Cerebellar cortex (tissue), 1 donor: ENCODE data around the gene TCIRG1.

Experiments used
- DNase-seq: peaks from one replicate; pipeline ENCODE4 v3.0.0-alpha.2; 2015; ENCODE audit warnings: low spot score

The TCIRG1 gene

GRCh38 chr11:68051191-68052136 is 12.6 kb downstream of the TCIRG1 start:
- DNase-seq: peak; percentile 21

DNA sequence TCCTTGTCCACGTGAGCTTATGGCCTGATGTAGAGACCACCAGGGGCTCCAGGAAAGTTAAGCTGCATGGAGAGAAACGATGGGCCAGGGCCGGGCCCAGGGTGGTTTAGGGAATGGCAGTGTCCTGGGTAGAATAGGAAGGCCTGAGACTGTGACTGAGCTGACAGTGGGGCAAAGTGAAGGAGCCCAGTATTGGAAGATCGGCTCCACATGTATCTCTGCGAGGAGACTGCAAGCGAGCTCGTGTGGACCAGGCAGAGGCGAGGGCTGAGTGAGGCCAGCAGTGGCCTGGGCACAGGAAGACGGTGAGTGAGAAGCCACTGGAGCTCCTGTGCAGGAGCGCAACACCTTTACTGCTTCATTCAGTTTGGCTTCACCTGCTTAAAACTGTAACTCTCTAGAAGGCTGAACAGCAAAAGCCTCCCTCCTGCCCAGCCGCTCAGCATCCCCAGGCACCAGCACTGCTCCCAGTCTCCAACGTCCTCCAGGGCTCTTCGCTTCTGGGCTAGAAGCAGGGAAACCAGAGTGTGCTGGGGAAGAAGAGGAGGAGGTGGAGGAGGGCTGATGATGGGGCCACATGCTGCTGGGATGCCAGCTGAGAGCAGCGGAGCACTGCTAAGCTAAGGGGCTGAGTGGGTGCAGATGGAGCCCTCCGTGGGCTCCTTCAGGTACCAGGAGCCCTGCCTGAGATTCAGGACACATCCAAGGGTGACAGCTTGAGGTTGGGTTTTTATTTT is 13.5 kb downstream of the TCIRG1 start:
- no peak for DNase-seq

GRCh38 chr11:68053117-68053516 is 14.3 kb downstream of the TCIRG1 start:
- DNase-seq: no peak

GRCh38 chr11:68053981-68054812 is 15.4 kb downstream of the TCIRG1 start:
- no peak for DNase-seq

- no peak for DNase-seq
Observed at GRCh38 chr11:68056317-68057285, 17.8 kb downstream of the TCIRG1 start.

- no peak for DNase-seq
Observed at GRCh38 chr11:68057807-68058206, 19.0 kb downstream of the TCIRG1 start.

GRCh38 chr11:68061508-68061907 is 22.7 kb downstream of the TCIRG1 start:
- no peak for DNase-seq

GRCh38 chr11:68064926-68065325 is 26.1 kb downstream of the TCIRG1 start:
- DNase-seq: no peak

DNA sequence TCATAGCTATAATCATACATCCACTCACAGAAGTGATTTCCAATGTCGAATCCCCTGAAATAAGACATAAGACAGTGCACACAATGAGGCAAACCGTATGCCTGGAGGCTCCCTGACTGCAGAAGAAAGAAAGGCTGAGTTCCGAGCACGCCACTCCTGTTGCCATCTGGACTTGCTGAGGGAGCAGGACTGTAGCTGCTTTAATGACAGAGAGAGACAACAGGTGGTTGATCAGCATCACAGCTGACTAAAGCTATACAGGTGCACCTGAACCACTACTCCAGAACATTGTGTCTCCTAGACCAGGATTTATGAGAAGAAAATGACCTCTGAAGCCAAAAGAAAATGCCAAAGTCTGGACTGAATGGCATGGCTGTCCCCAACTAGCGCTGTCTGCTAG is 27.0 kb downstream of the TCIRG1 start:
- no peak for DNase-seq

GRCh38 chr11:68066742-68067141 is 27.9 kb downstream of the TCIRG1 start:
- DNase-seq: no peak

DNA sequence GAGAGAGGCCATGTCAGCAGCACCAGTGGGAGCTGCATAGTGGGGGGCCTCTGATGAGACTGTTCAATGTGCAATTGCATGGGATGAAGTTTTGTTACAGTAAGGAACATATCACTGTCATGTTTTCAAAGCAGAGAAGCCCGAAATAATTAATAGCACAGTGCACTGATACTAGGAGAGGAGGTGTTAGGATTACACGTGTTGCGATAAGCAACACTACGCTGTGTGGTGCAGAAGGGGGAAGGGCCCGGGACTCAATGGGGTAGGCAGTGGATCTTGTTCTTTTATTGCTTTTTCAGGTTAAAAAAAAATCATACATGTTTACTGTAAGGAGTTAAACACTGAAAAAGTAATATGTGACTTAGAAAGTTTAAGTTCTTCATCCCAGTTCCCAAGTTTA is 29.2 kb downstream of the TCIRG1 start:
- no peak for DNase-seq

- DNase-seq: no peak
Observed at GRCh38 chr11:68071281-68072048, 32.6 kb downstream of the TCIRG1 start.

- no peak for DNase-seq
Observed at GRCh38 chr11:68074584-68075352, 35.9 kb downstream of the TCIRG1 start.

- no peak for DNase-seq
Observed at GRCh38 chr11:68076371-68077042, 37.7 kb downstream of the TCIRG1 start.

- no peak for DNase-seq
Observed at GRCh38 chr11:68077617-68078582, 39.1 kb downstream of the TCIRG1 start.

GRCh38 chr11:68080860-68081259 is 42.0 kb downstream of the TCIRG1 start:
- DNase-seq: no peak

- no peak for DNase-seq
Observed at GRCh38 chr11:68081691-68082090, 42.9 kb downstream of the TCIRG1 start.

- no peak for DNase-seq
Observed at GRCh38 chr11:68082481-68082880, 43.7 kb downstream of the TCIRG1 start.
